Uterus (tissue), 2 donors: ENCODE measurements around the gene FAM25G.
"Not testable (repeated sequence)": the region's sequence is repeated elsewhere in the genome, so short reads cannot be mapped to it uniquely, and the experiment has no call there.

ENCODE experiments used
- POLR2A ChIP-seq, 2 donors: fragments of 450-650 bp; IDR thresholded peaks; one replicate each; pipeline ENCODE4 v1.6.1; 2016; ENCODE audit warnings: antibody characterized with exemption in 2 of 2, mild to moderate bottlenecking in 1 of 2, moderate library complexity in 1 of 2
- TF ChIP-seq, protein P1 (sequence below), 4 experiments: fragments of 200-600 bp in 2 of 4; fragments of 450-650 bp in 2 of 4; sonication (generic) in 2 of 4; IDR thresholded peaks; one replicate each; pipeline ENCODE4 v1.5.1; 2016 to 2019; ENCODE audit warnings: antibody characterized with exemption in 4 of 4, mild to moderate bottlenecking in 2 of 4, moderate library complexity in 1 of 4

- TF ChIP-seq, protein P1, sequence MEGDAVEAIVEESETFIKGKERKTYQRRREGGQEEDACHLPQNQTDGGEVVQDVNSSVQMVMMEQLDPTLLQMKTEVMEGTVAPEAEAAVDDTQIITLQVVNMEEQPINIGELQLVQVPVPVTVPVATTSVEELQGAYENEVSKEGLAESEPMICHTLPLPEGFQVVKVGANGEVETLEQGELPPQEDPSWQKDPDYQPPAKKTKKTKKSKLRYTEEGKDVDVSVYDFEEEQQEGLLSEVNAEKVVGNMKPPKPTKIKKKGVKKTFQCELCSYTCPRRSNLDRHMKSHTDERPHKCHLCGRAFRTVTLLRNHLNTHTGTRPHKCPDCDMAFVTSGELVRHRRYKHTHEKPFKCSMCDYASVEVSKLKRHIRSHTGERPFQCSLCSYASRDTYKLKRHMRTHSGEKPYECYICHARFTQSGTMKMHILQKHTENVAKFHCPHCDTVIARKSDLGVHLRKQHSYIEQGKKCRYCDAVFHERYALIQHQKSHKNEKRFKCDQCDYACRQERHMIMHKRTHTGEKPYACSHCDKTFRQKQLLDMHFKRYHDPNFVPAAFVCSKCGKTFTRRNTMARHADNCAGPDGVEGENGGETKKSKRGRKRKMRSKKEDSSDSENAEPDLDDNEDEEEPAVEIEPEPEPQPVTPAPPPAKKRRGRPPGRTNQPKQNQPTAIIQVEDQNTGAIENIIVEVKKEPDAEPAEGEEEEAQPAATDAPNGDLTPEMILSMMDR (IDR thresholded peaks at IDR 0.05): not testable (repeated sequence)
- not testable (repeated sequence) for TF ChIP-seq POLR2A (IDR thresholded peaks at IDR 0.05)
Observed at GRCh38 chr10:47472647-47473046, 18.9 kb downstream of the FAM25G start.
